ENCODE measurements around the gene NREP.

NREP gene

GRCh38 chr5:111764019-111764418, 7.0 kb upstream of the NREP start:
- no peak for DNase-seq

GRCh38 chr5:111762895-111763294, 5.9 kb upstream of the NREP start:
- no peak for DNase-seq

- DNase-seq: no peak
These were observed 1.3 kb upstream of the NREP start for GRCh38 chr5:111758284-111758628.

- DNase-seq: peak; percentile 77 to 94 (median 82)
These were observed 625 bp upstream of the NREP start for GRCh38 chr5:111757355-111758283.

GRCh38 chr5:111755942-111756381, 1.0 kb downstream of the NREP start:
- DNase-seq: no peak

- no peak for DNase-seq
These were observed 1.6 kb downstream of the NREP start for GRCh38 chr5:111755345-111755941.

- DNase-seq: no peak
These were observed 3.0 kb downstream of the NREP start for GRCh38 chr5:111753884-111754589.

- no peak for DNase-seq
These were observed 4.5 kb downstream of the NREP start for GRCh38 chr5:111752426-111752965.

GRCh38 chr5:111749303-111750026, 7.5 kb downstream of the NREP start:
- DNase-seq: no peak

- no peak for DNase-seq
These were observed 8.7 kb downstream of the NREP start for GRCh38 chr5:111748304-111748763.

GRCh38 chr5:111747337-111747736, 9.7 kb downstream of the NREP start:
- DNase-seq: no peak

GRCh38 chr5:111746791-111747190, 10.2 kb downstream of the NREP start:
- DNase-seq: no peak

GRCh38 chr5:111745075-111745739, 11.8 kb downstream of the NREP start:
- no peak for DNase-seq

GRCh38 chr5:111744455-111744854, 12.5 kb downstream of the NREP start:
- no peak for DNase-seq

- DNase-seq: no peak
These were observed 13.0 kb downstream of the NREP start for GRCh38 chr5:111743988-111744387.

GRCh38 chr5:111743512-111743911, 13.5 kb downstream of the NREP start:
- DNase-seq: no peak

- no peak for DNase-seq
These were observed 14.6 kb downstream of the NREP start for GRCh38 chr5:111742177-111742994.

- no peak for DNase-seq
These were observed 15.7 kb downstream of the NREP start for GRCh38 chr5:111741278-111741677.

- no peak for DNase-seq
These were observed 17.6 kb downstream of the NREP start for GRCh38 chr5:111739416-111739815.

GRCh38 chr5:111738118-111738517, 18.9 kb downstream of the NREP start:
- no peak for DNase-seq

- no peak for DNase-seq
These were observed 19.3 kb downstream of the NREP start for GRCh38 chr5:111737716-111738115.

Measured in stimulated activated naive CD4-positive, alpha-beta T cell (primary cell).